HG03520 (cell line): ENCODE measurements around the gene ETS1.

Source experiments
- ATAC-seq: cut with Tn5 transposase; IDR thresholded peaks from one replicate; pipeline ENCODE4 v1.9.1; 2021; ENCODE audit warnings: mild to moderate bottlenecking, moderate library complexity; ENCODE audit not compliant: unreplicated experiment

The ETS1 gene

GRCh38 chr11:128487978-128488377 lies 99.4 kb downstream of the ETS1 start:
- no peak for ATAC-seq

- no peak for ATAC-seq
Observed at GRCh38 chr11:128484172-128484571, 103.2 kb downstream of the ETS1 start.

- peak; percentile 57 for ATAC-seq
Observed at GRCh38 chr11:128483211-128483788, 104.1 kb downstream of the ETS1 start.

- peak; percentile 51 for ATAC-seq
Observed at GRCh38 chr11:128482512-128483191, 104.7 kb downstream of the ETS1 start.

- no peak for ATAC-seq
Observed at GRCh38 chr11:128482092-128482491, 105.3 kb downstream of the ETS1 start.

GRCh38 chr11:128481135-128481534 lies 106.2 kb downstream of the ETS1 start:
- no peak for ATAC-seq

- ATAC-seq: no peak
Observed at GRCh38 chr11:128480665-128481064, 106.7 kb downstream of the ETS1 start.

GRCh38 chr11:128480066-128480465 lies 107.3 kb downstream of the ETS1 start:
- ATAC-seq: no peak

- ATAC-seq: no peak
Observed at GRCh38 chr11:128479144-128479543, 108.2 kb downstream of the ETS1 start.

GRCh38 chr11:128478305-128478704 lies 109.1 kb downstream of the ETS1 start:
- no peak for ATAC-seq

GRCh38 chr11:128477811-128478210 lies 109.5 kb downstream of the ETS1 start:
- ATAC-seq: no peak

GRCh38 chr11:128477278-128477677 lies 110.1 kb downstream of the ETS1 start:
- no peak for ATAC-seq

GRCh38 chr11:128476729-128477128 lies 110.6 kb downstream of the ETS1 start:
- no peak for ATAC-seq

- no peak for ATAC-seq
Observed at GRCh38 chr11:128476049-128476448, 111.3 kb downstream of the ETS1 start.

GRCh38 chr11:128474036-128474874 lies 113.1 kb downstream of the ETS1 start:
- no peak for ATAC-seq

GRCh38 chr11:128473636-128474035 lies 113.7 kb downstream of the ETS1 start:
- ATAC-seq: no peak

- ATAC-seq: peak; percentile 47
Observed at GRCh38 chr11:128472128-128473089, 114.9 kb downstream of the ETS1 start.

- ATAC-seq: peak; percentile 45
Observed at GRCh38 chr11:128471138-128471661, 116.2 kb downstream of the ETS1 start.

GRCh38 chr11:128470081-128470480 lies 117.3 kb downstream of the ETS1 start:
- no peak for ATAC-seq

GRCh38 chr11:128469220-128469619 lies 118.1 kb downstream of the ETS1 start:
- ATAC-seq: peak; percentile 33
